HG03066 (cell line): ENCODE results near the gene ITPA.

Experiments
- ATAC-seq: cut with Tn5 transposase; IDR thresholded peaks from one replicate; pipeline ENCODE4 v1.9.1; 2021; ENCODE audit warnings: low read depth; ENCODE audit not compliant: unreplicated experiment

The ITPA gene

DNA sequence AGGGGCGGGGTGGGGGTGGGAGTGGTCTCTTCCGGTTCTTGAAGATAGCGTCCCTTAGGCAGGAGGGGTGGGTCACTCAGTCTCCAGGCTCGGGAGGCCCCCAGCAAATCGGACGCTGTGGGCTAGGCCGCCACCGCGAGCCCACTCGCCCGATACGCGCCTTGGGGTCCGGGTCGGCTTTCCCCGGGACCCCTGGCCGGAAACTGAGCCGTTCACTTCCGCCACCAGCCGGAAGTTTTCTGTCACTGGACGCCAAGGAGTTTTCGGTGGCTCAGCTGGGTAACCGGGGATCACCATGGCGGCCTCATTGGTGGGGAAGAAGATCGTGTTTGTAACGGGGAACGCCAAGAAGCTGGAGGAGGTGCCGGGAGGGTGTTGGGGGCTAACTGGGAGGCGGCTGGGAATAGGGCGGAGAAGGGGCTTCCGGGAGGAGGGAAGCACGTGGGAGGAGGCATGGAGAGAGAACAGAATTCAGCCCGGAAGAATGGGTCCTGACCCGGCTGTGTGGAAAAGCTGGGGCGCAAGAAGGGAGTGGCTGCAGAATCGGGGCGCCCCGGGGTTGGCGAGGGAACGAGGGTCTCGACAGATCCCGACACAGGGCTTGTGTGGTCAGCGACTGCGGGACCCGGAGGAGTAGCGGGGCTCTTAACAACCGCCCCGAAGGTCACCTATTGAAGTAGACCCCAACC, at the start of gene ITPA:
TSS of gene ITPA (plus strand) at position 242 of the 689 bp plus-strand sequence. CDS start at position 296, 54 bp downstream.
- ATAC-seq: no peak

GRCh38 chr20:3160418-3160817, 48.9 kb upstream of the ITPA start:
- no peak for ATAC-seq

DNA sequence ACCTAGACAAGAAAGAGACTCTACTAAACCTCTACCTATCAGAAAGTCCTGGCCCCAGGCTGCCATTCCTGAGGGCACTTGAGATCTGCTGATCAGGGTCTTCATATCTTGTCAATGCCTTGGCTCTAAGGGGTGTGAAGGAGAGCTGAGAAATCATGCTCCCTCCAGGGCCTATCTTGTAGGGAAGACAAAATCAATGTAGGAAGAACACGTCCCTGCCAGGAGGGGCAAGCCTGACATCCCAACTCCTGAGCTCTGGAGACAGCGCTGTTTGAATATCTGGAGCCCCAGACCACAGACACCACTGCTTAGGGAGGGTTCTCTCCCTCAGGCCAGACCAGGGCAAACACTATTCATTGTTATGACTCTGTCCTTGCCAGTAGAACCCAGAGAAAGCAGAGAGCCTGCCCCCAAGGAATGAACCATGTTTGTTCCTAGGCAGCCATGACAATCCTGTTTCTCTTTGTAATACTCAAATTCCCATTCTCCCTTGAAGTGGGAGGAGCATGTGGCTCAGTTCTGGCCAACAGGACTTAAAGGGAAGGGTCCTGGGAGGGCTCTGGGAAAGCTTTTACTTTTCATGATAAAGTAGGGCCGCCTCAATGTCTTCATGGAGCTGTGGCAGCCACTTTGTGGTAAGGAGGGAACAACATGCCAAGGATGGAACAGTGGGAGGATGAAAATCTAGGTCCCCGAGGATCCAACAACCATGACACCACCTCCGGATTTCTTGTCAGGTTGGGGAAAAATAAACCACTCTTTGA, 47.8 kb upstream of the ITPA start:
- ATAC-seq: no peak

GRCh38 chr20:3162080-3162611, 47.2 kb upstream of the ITPA start:
- ATAC-seq: no peak

- no peak for ATAC-seq
These were observed 45.9 kb upstream of the ITPA start for GRCh38 chr20:3163099-3164042.

DNA sequence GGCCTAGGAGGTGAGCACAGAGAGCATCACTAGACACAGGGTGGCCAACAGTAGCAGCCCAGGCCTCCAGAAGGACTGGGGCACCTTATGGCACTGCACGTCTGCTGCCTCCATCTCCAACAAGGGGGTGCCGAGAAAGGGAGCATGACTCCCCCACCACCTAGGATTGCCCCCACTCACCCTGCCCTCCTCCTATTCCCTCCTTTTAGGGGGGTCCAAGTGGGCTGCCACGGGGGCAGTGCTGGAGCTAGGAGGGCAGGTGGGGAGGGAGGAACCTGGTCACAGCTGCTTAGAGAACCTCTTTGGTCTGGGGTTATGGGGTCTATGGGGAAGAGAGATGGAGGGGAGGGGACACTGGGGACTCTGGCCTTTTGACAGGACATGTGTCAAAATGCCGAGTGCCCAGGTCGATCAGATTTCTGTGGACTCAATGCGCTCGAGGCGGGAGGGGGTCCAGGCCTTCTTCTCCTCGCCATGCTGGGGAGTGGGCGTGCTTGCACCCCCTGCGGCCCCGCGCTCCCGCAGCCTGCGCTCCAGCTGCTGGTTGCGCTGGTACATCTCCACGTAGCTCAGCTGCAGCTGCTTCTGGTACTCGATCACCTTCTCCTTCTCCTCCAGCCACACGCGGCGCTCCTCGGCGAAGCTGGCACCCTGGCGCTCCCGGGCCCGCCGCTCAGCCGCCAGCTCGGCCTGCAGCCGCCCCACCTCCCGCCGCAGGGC, 45.1 kb upstream of the ITPA start:
- no peak for ATAC-seq

GRCh38 chr20:3164763-3165410, 44.4 kb upstream of the ITPA start:
- no peak for ATAC-seq

- ATAC-seq: no peak
These were observed 43.6 kb upstream of the ITPA start for GRCh38 chr20:3165473-3166337.

DNA sequence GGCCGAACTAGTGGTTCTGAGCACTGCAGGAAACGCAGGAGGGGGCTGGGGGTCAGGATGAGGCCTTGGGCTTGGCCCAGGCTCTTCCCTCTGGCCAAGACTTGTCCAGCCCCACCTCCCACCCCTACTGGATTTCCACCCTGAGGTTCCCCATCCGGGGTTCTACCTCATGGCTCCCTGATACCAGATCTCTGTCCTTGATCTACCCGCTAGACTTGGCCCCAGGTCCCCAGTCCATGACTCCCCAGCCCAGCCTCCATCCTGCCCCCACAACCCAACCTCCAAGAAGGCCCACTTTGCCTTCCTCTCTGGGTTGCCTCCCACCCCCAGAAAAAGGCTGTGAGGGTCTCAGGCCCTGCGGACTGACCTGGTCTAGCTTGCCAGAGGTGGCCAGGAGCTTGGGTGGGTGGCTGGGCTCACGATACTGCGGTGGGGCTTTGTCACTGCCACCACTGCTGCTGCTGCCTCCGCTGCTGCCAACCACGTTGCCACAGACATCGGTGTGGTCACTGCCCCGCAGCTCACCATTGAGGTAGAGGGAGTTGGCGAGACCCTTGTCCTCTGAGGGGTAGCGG, 42.9 kb upstream of the ITPA start:
- ATAC-seq: no peak

DNA sequence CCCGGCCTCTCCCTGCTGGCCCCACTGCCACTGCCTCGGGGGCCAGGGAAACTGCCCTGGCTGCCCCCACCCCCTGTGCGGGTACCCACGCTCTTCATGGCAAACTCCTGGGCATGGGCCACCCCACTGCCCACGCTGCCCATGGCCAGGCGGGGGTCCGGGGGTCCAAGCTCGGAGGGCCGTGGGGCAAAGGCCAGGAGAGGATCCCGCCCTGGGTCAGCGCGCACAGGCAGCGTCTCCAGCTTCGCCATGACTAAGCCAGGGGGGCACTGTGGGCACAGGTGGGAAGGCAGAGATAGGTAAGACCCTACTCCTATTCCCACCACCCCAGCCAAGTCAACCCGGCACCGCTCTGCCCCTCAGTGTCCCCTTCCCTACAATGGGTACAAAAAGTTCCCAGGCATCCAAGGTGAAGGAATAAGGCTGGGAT, 42.4 kb upstream of the ITPA start:
- ATAC-seq: no peak

GRCh38 chr20:3167738-3168078, 41.6 kb upstream of the ITPA start:
- no peak for ATAC-seq

GRCh38 chr20:3168079-3168828, 41.0 kb upstream of the ITPA start:
- no peak for ATAC-seq

DNA sequence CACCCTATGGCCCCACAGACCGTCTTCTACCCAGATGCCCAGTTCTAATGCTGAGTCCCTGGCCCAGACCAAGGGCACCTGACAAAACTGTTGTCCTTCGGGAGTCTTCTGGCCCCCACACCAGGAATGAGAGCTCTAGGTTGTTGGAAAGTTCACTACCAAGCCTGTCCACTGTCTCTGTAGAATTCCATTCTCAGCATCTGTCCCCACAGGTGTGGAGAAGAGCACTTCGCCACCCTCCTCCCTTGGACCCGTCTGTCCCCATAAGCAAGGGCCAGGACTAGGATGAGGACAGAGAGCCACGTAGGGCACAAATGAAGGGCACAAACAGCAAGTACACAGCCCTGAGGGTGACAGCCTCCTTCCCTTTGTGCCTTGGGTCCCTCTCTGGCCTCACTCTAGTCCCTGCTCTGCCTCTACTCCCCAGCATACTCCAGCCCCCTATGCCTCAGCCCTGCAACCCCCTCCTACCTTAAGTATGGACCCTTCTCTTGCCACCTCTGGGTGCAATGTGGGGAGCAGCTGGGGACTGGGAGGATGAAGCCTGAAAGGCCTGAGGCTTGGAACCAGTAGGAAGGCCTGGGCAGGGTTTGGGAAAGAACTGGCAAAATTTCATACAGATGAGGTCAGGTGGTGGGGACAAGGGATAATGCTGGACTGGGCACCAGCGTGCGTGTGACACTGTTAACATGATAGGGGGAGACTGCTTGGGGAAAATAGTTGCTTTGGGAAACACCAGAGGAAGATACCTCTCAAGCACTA, 40.3 kb upstream of the ITPA start:
- ATAC-seq: no peak

DNA sequence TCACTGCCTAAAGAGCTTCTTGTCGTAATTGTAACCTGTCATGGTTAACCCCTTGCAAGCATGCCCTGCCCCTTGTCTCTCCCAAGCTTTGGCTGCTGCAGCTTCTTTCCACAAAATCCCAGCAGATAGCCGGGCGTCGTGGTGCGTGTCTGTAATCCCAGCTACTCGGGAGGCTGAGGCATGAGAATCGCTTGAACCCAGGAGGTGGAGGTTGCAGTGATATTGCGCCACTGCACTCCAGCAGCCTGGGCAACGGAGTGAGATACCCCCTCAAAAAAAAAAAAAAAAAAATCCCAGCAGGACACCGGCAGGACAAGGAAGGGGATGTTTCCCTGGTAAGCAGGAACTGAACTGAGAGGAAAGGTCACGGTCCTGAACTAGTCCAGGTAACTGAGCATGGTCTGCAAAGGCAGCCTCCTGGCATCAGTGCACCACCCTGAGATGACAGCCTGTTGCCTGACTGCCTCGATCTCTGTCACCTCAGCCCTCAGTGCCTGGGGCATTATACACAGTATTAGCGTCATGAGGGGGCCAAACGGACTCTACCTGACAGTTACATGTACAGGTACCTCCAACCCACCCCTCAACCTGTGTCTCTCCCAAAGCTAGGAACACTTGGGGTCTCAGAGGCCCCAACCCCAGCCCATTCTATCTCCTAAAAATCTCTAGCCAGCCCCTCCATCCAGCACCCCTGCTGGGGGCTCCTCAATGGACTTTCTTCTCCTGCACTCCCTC, 37.7 kb upstream of the ITPA start:
- ATAC-seq: no peak

- ATAC-seq: no peak
These were observed 37.0 kb upstream of the ITPA start for GRCh38 chr20:3172126-3172932.
